MM.1S (cell line): Measurements from ENCODE around the gene NRGN.

Experiments
- CTCF ChIP-seq: fragments of 300-600 bp; sonication (generic); IDR thresholded peaks from 2 replicates; pipeline ENCODE4 v1.5.1; 2016; ENCODE audit warnings: antibody characterized with exemption, low read length, mixed read lengths
- EZH2 ChIP-seq: fragments of 300-600 bp; sonication (generic); optimal IDR thresholded peaks from 2 replicates; pipeline ENCODE3; 2017; ENCODE audit warnings: low read depth, mild to moderate bottlenecking, antibody characterized with exemption, low read length, mixed read lengths
- EZH2phosphoT487 ChIP-seq: fragments of 300-600 bp; sonication (generic); IDR thresholded peaks from 2 replicates; pipeline ENCODE4 v1.6.1; 2018; ENCODE audit warnings: antibody characterized with exemption, low read length

- TF ChIP-seq CTCF (no peak), EZH2phosphoT487 (no peak), EZH2 (no peak)
Measured at GRCh38 chr11:124749912-124750311, 10.2 kb downstream of the NRGN start.
